Activated CD8-positive, alpha-beta memory T cell treated with anti-CD3 and anti-CD28 coated beads, Interleukin-2, amount 10 ng/mL, durations not matched to agents 7 days and 5 days (primary cell): Measurements from ENCODE around the gene DEGS2. TPM values are rescaled to one million over a fixed set of nuclear protein-coding genes. Genes with fewer than 3 reads are reported as not detected.
"Not testable (repeated sequence)": the region's sequence is repeated elsewhere in the genome, so short reads cannot be mapped to it uniquely, and the experiment has no call there.

Experiments
- ATAC-seq: fragments of 150-1000 bp; cut with Tn5 transposase; one replicate; pipeline ENCODE4 v1.10.0; 2021; ENCODE audit warnings: moderate library complexity
- CTCF ChIA-PET: fragments of 350-600 bp; sonication (Branson Sonifier 250); formaldehyde crosslinking; loops from one replicate; lab custom pipeline; 2021; ENCODE audit warnings: antibody characterized with exemption; lab: Charles Lee
- DNase-seq: peaks from one replicate; pipeline ENCODE4 v3.0.0-alpha.2; 2020
- H3K27ac Mint-ChIP-seq: one replicate; pipeline ENCODE4 v1.8.0; 2021; ENCODE audit warnings: mild to moderate bottlenecking, mixed read lengths
- H3K27me3 Mint-ChIP-seq: one replicate; pipeline ENCODE4 v1.8.0; 2021; ENCODE audit warnings: mixed read lengths
- H3K36me3 Mint-ChIP-seq: one replicate; pipeline ENCODE4 v1.8.0; 2021; ENCODE audit warnings: mild to moderate bottlenecking, mixed read lengths
- H3K4me1 Mint-ChIP-seq: one replicate; pipeline ENCODE4 v1.8.0; 2021; ENCODE audit warnings: mixed read lengths
- H3K4me3 Mint-ChIP-seq: one replicate; pipeline ENCODE4 v1.8.0; 2021; ENCODE audit warnings: mild to moderate bottlenecking, moderate library complexity, mixed read lengths
- H3K9me3 Mint-ChIP-seq: one replicate; pipeline ENCODE4 v1.8.0; 2022; ENCODE audit warnings: low read depth, mixed read lengths
- total RNA-seq, 2 experiments: library from RNA; stranded (reverse); gene quantifications; one replicate each; pipeline ENCODE4 v1.2.3, GENCODE V29; 2021

DEGS2 gene
- total RNA-seq, 2 experiments from 2014 or later = not detected

- no peaks in the 10 kb centered on the region for H3K36me3 Mint-ChIP-seq
- CTCF ChIA-PET = interaction anchor here (1.0 kb wide), 1 partner anchor 22 kb away, joined by 3 read pairs; no protein-coding TSS in a partner anchor
- ATAC-seq (no peak), DNase-seq (no peak)
- H3K27me3 Mint-ChIP-seq = peaks cover 18% of the 10 kb centered on the region
- H3K4me1 Mint-ChIP-seq = peaks cover 8% of the 10 kb centered on the region
- H3K4me3 Mint-ChIP-seq = no peak overlapping the region
- no peaks in the 10 kb centered on the region for H3K9me3 Mint-ChIP-seq
- H3K27ac Mint-ChIP-seq = no peak overlapping the region
Observed at GRCh38 chr14:100170880-100171279, 11.4 kb upstream of the DEGS2 start.

- H3K27ac Mint-ChIP-seq = no peak overlapping the region
- CTCF ChIA-PET = no interaction called here
- H3K36me3 Mint-ChIP-seq = no peaks in the 10 kb centered on the region
- H3K27me3 Mint-ChIP-seq = peaks cover 19% of the 10 kb centered on the region
- no peak for ATAC-seq
- no peaks in the 10 kb centered on the region for H3K9me3 Mint-ChIP-seq
- no peak overlapping the region for H3K4me3 Mint-ChIP-seq
- DNase-seq = no peak
- peaks cover 8% of the 10 kb centered on the region for H3K4me1 Mint-ChIP-seq
Observed at GRCh38 chr14:100168506-100168905, 9.1 kb upstream of the DEGS2 start.

GRCh38 chr14:100165831-100166440, 6.5 kb upstream of the DEGS2 start:
- DNase-seq = no peak
- Mint-ChIP-seq H3K27ac (no peak overlapping the region), H3K36me3 (no peaks in the 10 kb centered on the region), H3K4me1 (peaks cover 8% of the 10 kb centered on the region), H3K27me3 (peaks cover 21% of the 10 kb centered on the region), H3K4me3 (no peak overlapping the region), H3K9me3 (no peaks in the 10 kb centered on the region)
- CTCF ChIA-PET = interaction anchor here (1.3 to 1.8 kb wide), 3 partner anchors 11 to 58 kb away, joined by 3 to 7 read pairs (median 5); no protein-coding TSS in a partner anchor
- no peak for ATAC-seq

GRCh38 chr14:100165376-100165775, 5.9 kb upstream of the DEGS2 start:
- H3K4me3 Mint-ChIP-seq = no peak overlapping the region
- CTCF ChIA-PET = interaction anchor here (1.1 to 1.8 kb wide), 3 partner anchors 19 to 57 kb away, joined by 3 to 7 read pairs (median 5); no protein-coding TSS in a partner anchor

GRCh38 chr14:100160534-100160916, 1.1 kb upstream of the DEGS2 start:
- H3K4me1 Mint-ChIP-seq = peaks cover 8% of the 10 kb centered on the region
- no peak for ATAC-seq
- no peaks in the 10 kb centered on the region for H3K9me3 Mint-ChIP-seq
- no peaks in the 10 kb centered on the region for H3K36me3 Mint-ChIP-seq
- no peak overlapping the region for H3K4me3 Mint-ChIP-seq
- no peak for DNase-seq
- H3K27me3 Mint-ChIP-seq = peaks cover 48% of the 10 kb centered on the region
- no peak overlapping the region for H3K27ac Mint-ChIP-seq
- CTCF ChIA-PET = interaction anchor here (0.6 to 3.4 kb wide), 3 partner anchors 33 to 177 kb away, joined by 3 to 15 read pairs (median 4); no protein-coding TSS in a partner anchor

More at GRCh38 chr14:100165376-100165775, 5.9 kb upstream of the DEGS2 start:
- H3K9me3 Mint-ChIP-seq = no peaks in the 10 kb centered on the region
- no peaks in the 10 kb centered on the region for H3K36me3 Mint-ChIP-seq
- peaks cover 8% of the 10 kb centered on the region for H3K4me1 Mint-ChIP-seq
- H3K27me3 Mint-ChIP-seq = peaks cover 24% of the 10 kb centered on the region
- H3K27ac Mint-ChIP-seq = no peak overlapping the region
- ATAC-seq = no peak
- DNase-seq = no peak

- CTCF ChIA-PET = interaction anchor here (0.6 to 3.4 kb wide), 5 partner anchors 14 to 177 kb away, joined by 3 to 15 read pairs (median 3); no protein-coding TSS in a partner anchor
- Mint-ChIP-seq H3K27ac (no peak overlapping the region), H3K9me3 (peaks cover 4% of the 10 kb centered on the region), H3K36me3 (peaks cover 2% of the 10 kb centered on the region), H3K27me3 (peaks cover 44% of the 10 kb centered on the region), H3K4me3 (peak overlapping the region; percentile 18), H3K4me1 (peaks cover 8% of the 10 kb centered on the region)
- no peak for ATAC-seq
- no peak for DNase-seq
Observed at GRCh38 chr14:100159865-100160533, 554 bp upstream of the DEGS2 start.

GRCh38 chr14:100158566-100159093, 815 bp downstream of the DEGS2 start:
- DNase-seq = no peak
- peaks cover 5% of the 10 kb centered on the region for H3K9me3 Mint-ChIP-seq
- ATAC-seq = no peak
- H3K4me1 Mint-ChIP-seq = peaks cover 8% of the 10 kb centered on the region
- H3K27ac Mint-ChIP-seq = no peak overlapping the region
- peaks cover 43% of the 10 kb centered on the region for H3K27me3 Mint-ChIP-seq
- H3K4me3 Mint-ChIP-seq = no peak overlapping the region
- CTCF ChIA-PET = interaction anchor here (1.1 to 4.3 kb wide), 3 partner anchors 13 to 35 kb away, joined by 3 to 26 read pairs (median 15); no protein-coding TSS in a partner anchor
- peaks cover 4% of the 10 kb centered on the region for H3K36me3 Mint-ChIP-seq

GRCh38 chr14:100157548-100158232, 1.8 kb downstream of the DEGS2 start:
- not testable (repeated sequence) for H3K36me3 Mint-ChIP-seq, DNase-seq, H3K9me3 Mint-ChIP-seq, H3K27ac Mint-ChIP-seq, ATAC-seq, H3K4me1 Mint-ChIP-seq, H3K4me3 Mint-ChIP-seq
- H3K27me3 Mint-ChIP-seq = peaks cover 43% of the 10 kb centered on the region
- CTCF ChIA-PET = interaction anchor here (0.7 to 4.3 kb wide), 5 partner anchors 11 to 79 kb away, joined by 3 to 26 read pairs (median 5); no protein-coding TSS in a partner anchor

- Mint-ChIP-seq H3K27me3 (peaks cover 42% of the 10 kb centered on the region), H3K9me3 (peaks cover 5% of the 10 kb centered on the region), H3K36me3 (peaks cover 4% of the 10 kb centered on the region), H3K4me3 (no peak overlapping the region), H3K4me1 (peaks cover 8% of the 10 kb centered on the region), H3K27ac (no peak overlapping the region)
- DNase-seq = no peak
- ATAC-seq = no peak
- CTCF ChIA-PET = interaction anchor here (0.8 to 4.3 kb wide), 6 partner anchors 10 to 100 kb away, joined by 3 to 26 read pairs (median 4); no protein-coding TSS in a partner anchor
Observed at GRCh38 chr14:100156776-100157175, 2.7 kb downstream of the DEGS2 start.

- CTCF ChIA-PET = interaction anchor here (0.7 to 4.3 kb wide), 12 partner anchors 9 to 100 kb away, joined by 3 to 26 read pairs (median 4); no protein-coding TSS in a partner anchor
Observed at GRCh38 chr14:100155756-100156616, 3.5 kb downstream of the DEGS2 start.

GRCh38 chr14:100155049-100155621, 4.3 kb downstream of the DEGS2 start:
- Mint-ChIP-seq H3K27ac (no peak overlapping the region), H3K4me1 (peaks cover 6% of the 10 kb centered on the region), H3K36me3 (peaks cover 4% of the 10 kb centered on the region), H3K9me3 (peaks cover 5% of the 10 kb centered on the region), H3K27me3 (peaks cover 28% of the 10 kb centered on the region), H3K4me3 (no peak overlapping the region)
- ATAC-seq (no peak), DNase-seq (no peak)
- CTCF ChIA-PET = interaction anchor here (0.7 to 4.3 kb wide), 11 partner anchors 8 to 172 kb away, joined by 3 to 26 read pairs (median 5); no protein-coding TSS in a partner anchor

More at GRCh38 chr14:100155756-100156616, 3.5 kb downstream of the DEGS2 start:
- Mint-ChIP-seq H3K4me3 (no peak overlapping the region), H3K36me3 (peaks cover 4% of the 10 kb centered on the region), H3K9me3 (peaks cover 5% of the 10 kb centered on the region), H3K27me3 (peaks cover 36% of the 10 kb centered on the region), H3K4me1 (peaks cover 8% of the 10 kb centered on the region), H3K27ac (no peak overlapping the region)
- no peak for DNase-seq
- no peak for ATAC-seq

- no peak for ATAC-seq
- CTCF ChIA-PET = interaction anchor here (1.1 to 1.7 kb wide), 2 partner anchors 40 to 96 kb away, joined by 3 to 4 read pairs; no protein-coding TSS in a partner anchor
- DNase-seq = no peak
- Mint-ChIP-seq H3K9me3 (peaks cover 5% of the 10 kb centered on the region), H3K27ac (no peak overlapping the region), H3K27me3 (peaks cover 22% of the 10 kb centered on the region), H3K4me1 (peaks cover 1% of the 10 kb centered on the region), H3K36me3 (peaks cover 4% of the 10 kb centered on the region), H3K4me3 (no peak overlapping the region)
Observed at GRCh38 chr14:100153560-100153959, 5.9 kb downstream of the DEGS2 start.
